ENCODE results near the gene KLHDC1. TPM values are rescaled to one million over a fixed set of nuclear protein-coding genes. Genes with fewer than 3 reads are reported as not detected.

The KLHDC1 gene
- total and polyA plus RNA-seq, 4 donors: 0.36 to 4.1 (median 2.5) TPM

GRCh38 chr14:49769171-49769570 lies 76.3 kb downstream of the KLHDC1 start:
- Histone ChIP-seq H3K27ac (ENCODE audit: low read depth in 1 of 2, low read length in 2 of 2) (peak overlapping the region; percentile 98 to 99), H3K36me3 (ENCODE audit: control insufficient read depth in 4 of 4, insufficient read depth in 3 of 4, low read depth in 1 of 4, low read length in 3 of 4) (peaks cover 0 to 3% (median 1%) of the 10 kb centered on the region in 4 donors), H3K9ac (ENCODE audit: low read depth in 1 of 2, low read length in 2 of 2) (peak overlapping the region; percentile 98 to 99), H3K4me1 (ENCODE audit: control insufficient read depth in 4 of 4, insufficient read depth in 4 of 4, low read length in 3 of 4) (peaks cover 4 to 42% (median 20%) of the 10 kb centered on the region in 4 donors), H3K4me3 (ENCODE audit: low read depth in 1 of 3, low read length in 3 of 3) (peak overlapping the region; percentile 89 to 95 (median 95)), H3K27me3 (ENCODE audit: control insufficient read depth in 4 of 4, insufficient read depth in 4 of 4, low read length in 3 of 4) (no peaks in the 10 kb centered on the region), H3K9me3 (ENCODE audit: control insufficient read depth in 4 of 4, low read length in 3 of 4) (no peaks in the 10 kb centered on the region)
- peak; percentile 36 for DNase-seq (ENCODE audit: low spot score)
- TF ChIP-seq HNF4G (IDR thresholded peaks at IDR 0.05) (no peak), JUND (IDR thresholded peaks at IDR 0.05) (peak in 1 of 2 donors; percentile 18), RXRA (IDR thresholded peaks at IDR 0.05) (no peak)
- WGBS: 8% methylated on average over 6 of the region's 6 CpGs

- H3K4me3 ChIP-seq (ENCODE audit: low read depth in 1 of 3, low read length in 3 of 3): peak overlapping the region; percentile 89 to 95 (median 95)
- peaks cover 1 to 9% (median 4%) of the 10 kb centered on the region in 4 donors for H3K36me3 ChIP-seq (ENCODE audit: control insufficient read depth in 4 of 4, insufficient read depth in 3 of 4, low read depth in 1 of 4, low read length in 3 of 4)
- no peaks in the 10 kb centered on the region for H3K27me3 ChIP-seq (ENCODE audit: control insufficient read depth in 4 of 4, insufficient read depth in 4 of 4, low read length in 3 of 4)
- no peaks in the 10 kb centered on the region for H3K9me3 ChIP-seq (ENCODE audit: control insufficient read depth in 4 of 4, low read length in 3 of 4)
- peak overlapping the region; percentile 98 to 99 for H3K9ac ChIP-seq (ENCODE audit: low read depth in 1 of 2, low read length in 2 of 2)
- TF ChIP-seq MAX (IDR thresholded peaks at IDR 0.05) (no peak), YY1 (IDR thresholded peaks at IDR 0.05) (peak; percentile 61)
- H3K27ac ChIP-seq (ENCODE audit: low read depth in 1 of 2, low read length in 2 of 2): peak overlapping the region; percentile 98 to 99
- no peak for DNase-seq (ENCODE audit: low spot score)
- 30% methylated on average over 15 of the region's 15 CpGs for WGBS
- peaks cover 4 to 43% (median 20%) of the 10 kb centered on the region in 4 donors for H3K4me1 ChIP-seq (ENCODE audit: control insufficient read depth in 4 of 4, insufficient read depth in 4 of 4, low read length in 3 of 4)
Measured at GRCh38 chr14:49769581-49770211, 76.8 kb downstream of the KLHDC1 start.

GRCh38 chr14:49770212-49770817 lies 77.4 kb downstream of the KLHDC1 start:
- H3K27ac ChIP-seq (ENCODE audit: low read depth in 1 of 2, low read length in 2 of 2): peak overlapping the region; percentile 98 to 99
- WGBS: 32% methylated on average over 4 of the region's 4 CpGs
- H3K9me3 ChIP-seq (ENCODE audit: control insufficient read depth in 4 of 4, low read length in 3 of 4): no peaks in the 10 kb centered on the region
- DNase-seq (ENCODE audit: low spot score): peak; percentile 47
- H3K27me3 ChIP-seq (ENCODE audit: control insufficient read depth in 4 of 4, insufficient read depth in 4 of 4, low read length in 3 of 4): no peaks in the 10 kb centered on the region
- peaks cover 4 to 43% (median 20%) of the 10 kb centered on the region in 4 donors for H3K4me1 ChIP-seq (ENCODE audit: control insufficient read depth in 4 of 4, insufficient read depth in 4 of 4, low read length in 3 of 4)
- peak overlapping the region; percentile 59 to 95 (median 89) for H3K4me3 ChIP-seq (ENCODE audit: low read depth in 1 of 3, low read length in 3 of 3)
- TF ChIP-seq NR2F2 (IDR thresholded peaks at IDR 0.05) (peak; percentile 91), RAD21 (IDR thresholded peaks at IDR 0.05) (peak; percentile 48 to 49), HNF4A (conservative IDR thresholded peaks at IDR 0.05) (peak; percentile 98), CTCF (IDR thresholded peaks at IDR 0.05; ENCODE audit: low read depth, low read length, missing input control) (no peak), EGR1 (IDR thresholded peaks at IDR 0.05; ENCODE audit: low read depth in 2 of 2) (peak in 1 of 2 donors; percentile 51), HNF4G (IDR thresholded peaks at IDR 0.05) (peak; percentile 93), GABPA (IDR thresholded peaks at IDR 0.05 in 1 of 2, conservative IDR thresholded peaks at IDR 0.05 in 1 of 2) (peak in 1 of 2 donors; percentile 55), TAF1 (conservative IDR thresholded peaks at IDR 0.05) (peak; percentile 93), ZBTB33 (IDR thresholded peaks at IDR 0.05) (peak; percentile 84), RXRA (IDR thresholded peaks at IDR 0.05) (peak; percentile 94 to 96), JUND (IDR thresholded peaks at IDR 0.05) (peak; percentile 72 to 75), REST (IDR thresholded peaks at IDR 0.05) (peak; percentile 93), YY1 (IDR thresholded peaks at IDR 0.05) (peak; percentile 88), SP1 (IDR thresholded peaks at IDR 0.05) (peak; percentile 99), FOXA1 (IDR thresholded peaks at IDR 0.05) (peak; percentile 94), FOXA2 (IDR thresholded peaks at IDR 0.05) (peak; percentile 97), ATF3 (IDR thresholded peaks at IDR 0.05) (peak; percentile 43), MAX (IDR thresholded peaks at IDR 0.05) (peak; percentile 76)
- H3K9ac ChIP-seq (ENCODE audit: low read depth in 1 of 2, low read length in 2 of 2): peak overlapping the region; percentile 98 to 99
- H3K36me3 ChIP-seq (ENCODE audit: control insufficient read depth in 4 of 4, insufficient read depth in 3 of 4, low read depth in 1 of 4, low read length in 3 of 4): peaks cover 1 to 15% (median 8%) of the 10 kb centered on the region in 4 donors

Measured in liver (tissue), 9 donors.